Hepatocyte (in vitro differentiated cells): ENCODE data around the gene MITF.

Experiments
- EZH2 ChIP-seq: fragments of 200-600 bp; sonication (generic); IDR thresholded peaks from 2 replicates; pipeline ENCODE4 v1.6.1; 2016; ENCODE audit warnings: antibody characterized with exemption, mild to moderate bottlenecking, borderline replicate concordance
- TF ChIP-seq, protein P1 (sequence below): fragments of 200-600 bp; sonication (generic); IDR thresholded peaks from 2 replicates; pipeline ENCODE4 v1.5.1; 2016; ENCODE audit warnings: antibody characterized with exemption, mild to moderate bottlenecking; ENCODE audit not compliant: poor library complexity

DNA sequence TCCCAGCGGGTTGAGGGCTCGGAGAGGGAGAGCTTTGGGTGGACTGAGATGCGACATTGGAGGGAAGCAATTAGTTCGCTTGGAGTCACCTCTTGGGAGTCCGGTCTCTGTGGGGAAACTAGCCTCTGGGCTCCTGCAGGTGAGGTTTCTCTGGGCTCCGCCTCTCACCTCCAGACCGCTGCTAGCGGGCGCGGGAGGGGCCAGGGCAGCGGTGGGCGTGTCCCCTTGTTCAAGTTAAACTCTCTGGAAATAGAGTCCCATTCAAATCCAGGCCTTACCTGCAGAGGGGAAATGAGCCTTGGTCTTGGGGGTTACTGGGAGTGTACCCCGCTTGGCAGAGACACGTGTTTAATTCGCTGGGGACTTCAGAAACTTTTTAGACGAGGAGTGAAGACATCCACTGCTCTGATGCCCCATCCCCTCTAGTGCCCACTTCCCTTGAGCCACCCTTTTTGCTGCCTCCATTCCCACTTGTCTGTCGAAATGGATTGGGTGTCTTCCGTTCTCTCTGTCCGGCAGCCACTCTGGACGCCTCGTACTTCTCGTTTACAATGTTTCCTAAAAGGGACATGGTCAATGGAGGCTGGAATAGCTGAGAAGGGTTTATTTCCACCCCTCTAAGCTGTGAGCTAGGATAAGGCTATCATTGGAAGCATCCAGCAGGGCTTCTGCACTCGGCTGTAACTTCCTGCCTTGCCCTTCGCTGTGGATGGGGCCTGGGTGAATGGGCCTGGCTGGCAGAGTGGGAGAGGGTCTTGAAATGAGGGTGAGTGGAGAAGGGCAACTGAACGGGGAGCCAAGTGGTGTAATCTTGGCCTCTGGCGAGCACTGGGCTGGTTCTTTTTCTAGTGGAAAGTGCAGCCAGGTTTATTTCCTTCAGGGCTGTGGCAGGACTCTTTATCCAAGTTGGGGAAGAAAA, 1.1 kb downstream of the MITF start:
- TF ChIP-seq, protein P1, sequence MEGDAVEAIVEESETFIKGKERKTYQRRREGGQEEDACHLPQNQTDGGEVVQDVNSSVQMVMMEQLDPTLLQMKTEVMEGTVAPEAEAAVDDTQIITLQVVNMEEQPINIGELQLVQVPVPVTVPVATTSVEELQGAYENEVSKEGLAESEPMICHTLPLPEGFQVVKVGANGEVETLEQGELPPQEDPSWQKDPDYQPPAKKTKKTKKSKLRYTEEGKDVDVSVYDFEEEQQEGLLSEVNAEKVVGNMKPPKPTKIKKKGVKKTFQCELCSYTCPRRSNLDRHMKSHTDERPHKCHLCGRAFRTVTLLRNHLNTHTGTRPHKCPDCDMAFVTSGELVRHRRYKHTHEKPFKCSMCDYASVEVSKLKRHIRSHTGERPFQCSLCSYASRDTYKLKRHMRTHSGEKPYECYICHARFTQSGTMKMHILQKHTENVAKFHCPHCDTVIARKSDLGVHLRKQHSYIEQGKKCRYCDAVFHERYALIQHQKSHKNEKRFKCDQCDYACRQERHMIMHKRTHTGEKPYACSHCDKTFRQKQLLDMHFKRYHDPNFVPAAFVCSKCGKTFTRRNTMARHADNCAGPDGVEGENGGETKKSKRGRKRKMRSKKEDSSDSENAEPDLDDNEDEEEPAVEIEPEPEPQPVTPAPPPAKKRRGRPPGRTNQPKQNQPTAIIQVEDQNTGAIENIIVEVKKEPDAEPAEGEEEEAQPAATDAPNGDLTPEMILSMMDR, result no peak
- no peak for TF ChIP-seq EZH2
